ENCODE data around the gene ANK3. TPM values are rescaled to one million over a fixed set of nuclear protein-coding genes. Genes with fewer than 3 reads are reported as not detected.

The ANK3 gene
- total RNA-seq, 2 experiments from 2014 or later: 60.5 to 61.9 TPM

DNA sequence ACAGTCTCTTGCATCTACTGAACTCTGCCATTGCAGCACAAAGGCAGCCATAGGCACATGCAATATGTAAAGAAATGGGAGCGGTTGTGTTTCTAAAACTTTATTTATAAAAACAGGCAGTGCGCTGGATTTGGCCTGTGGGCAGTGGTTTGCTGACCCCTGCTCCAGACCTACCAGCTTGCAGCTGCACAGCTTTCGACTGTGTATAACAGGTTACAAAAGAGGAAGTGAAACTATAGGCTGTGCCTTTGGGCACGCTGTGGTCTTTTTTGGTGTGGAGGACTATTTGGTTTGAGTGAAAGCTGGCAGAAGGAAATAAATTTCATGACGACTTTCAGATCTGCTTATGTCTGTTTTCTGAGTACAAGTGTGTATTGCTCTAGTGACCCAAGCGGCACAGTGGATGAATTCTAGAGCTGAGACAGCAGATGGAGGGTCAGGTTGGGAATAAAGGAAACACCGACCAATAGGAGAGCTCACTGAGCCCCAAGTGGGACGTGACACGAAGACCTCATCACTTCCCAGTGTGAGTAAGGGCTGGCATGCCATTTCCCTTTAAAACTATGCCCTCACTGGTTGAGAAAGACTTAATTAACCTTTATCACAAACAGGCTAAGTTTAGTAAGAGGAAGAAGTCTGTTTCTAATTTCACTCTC, 152.7 kb downstream of the ANK3 start:
- TF ChIP-seq, protein P1, sequence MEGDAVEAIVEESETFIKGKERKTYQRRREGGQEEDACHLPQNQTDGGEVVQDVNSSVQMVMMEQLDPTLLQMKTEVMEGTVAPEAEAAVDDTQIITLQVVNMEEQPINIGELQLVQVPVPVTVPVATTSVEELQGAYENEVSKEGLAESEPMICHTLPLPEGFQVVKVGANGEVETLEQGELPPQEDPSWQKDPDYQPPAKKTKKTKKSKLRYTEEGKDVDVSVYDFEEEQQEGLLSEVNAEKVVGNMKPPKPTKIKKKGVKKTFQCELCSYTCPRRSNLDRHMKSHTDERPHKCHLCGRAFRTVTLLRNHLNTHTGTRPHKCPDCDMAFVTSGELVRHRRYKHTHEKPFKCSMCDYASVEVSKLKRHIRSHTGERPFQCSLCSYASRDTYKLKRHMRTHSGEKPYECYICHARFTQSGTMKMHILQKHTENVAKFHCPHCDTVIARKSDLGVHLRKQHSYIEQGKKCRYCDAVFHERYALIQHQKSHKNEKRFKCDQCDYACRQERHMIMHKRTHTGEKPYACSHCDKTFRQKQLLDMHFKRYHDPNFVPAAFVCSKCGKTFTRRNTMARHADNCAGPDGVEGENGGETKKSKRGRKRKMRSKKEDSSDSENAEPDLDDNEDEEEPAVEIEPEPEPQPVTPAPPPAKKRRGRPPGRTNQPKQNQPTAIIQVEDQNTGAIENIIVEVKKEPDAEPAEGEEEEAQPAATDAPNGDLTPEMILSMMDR (IDR thresholded peaks at IDR 0.05): no peak
- peak overlapping the region; percentile 74 for H3K4me3 Mint-ChIP-seq
- peaks cover 8% of the 10 kb centered on the region for H3K4me1 ChIP-seq (ENCODE audit: insufficient read depth, low read length)
- intact Hi-C loops (cut with DNase I, micrococcal nuclease): no loop called here
- no peaks in the 10 kb centered on the region for H3K27me3 Mint-ChIP-seq
- no peaks in the 10 kb centered on the region for H3K9me3 Mint-ChIP-seq
- peaks cover 23% of the 10 kb centered on the region for H3K36me3 Mint-ChIP-seq (ENCODE audit: low read depth)
- H3K27ac Mint-ChIP-seq: peak overlapping the region; percentile 46
- POLR2A ChIA-PET: no interaction called here
- CTCF ChIA-PET: no interaction called here
- H3K36me3 ChIP-seq (ENCODE audit: insufficient read depth, low read length): no peaks in the 10 kb centered on the region
- DNase-seq (peak in 4 of 14 experiments; percentile 12 to 67 (median 50)), ATAC-seq (ENCODE audit: poor library complexity) (peak; percentile 67)
- peak overlapping the region; percentile 36 for H3K4me3 ChIP-seq (ENCODE audit: low read length)
- H3K9me3 ChIP-seq (ENCODE audit: control insufficient read depth in 1 of 2, insufficient read depth in 1 of 2, low read length in 2 of 2): no peaks in the 10 kb centered on the region
- H3K4me1 Mint-ChIP-seq (ENCODE audit: low read depth): peaks cover 32% of the 10 kb centered on the region
- no peaks in the 10 kb centered on the region for H3K27me3 ChIP-seq (ENCODE audit: control insufficient read depth in 1 of 2, insufficient read depth in 2 of 2, low read length in 2 of 2)
- H3K27ac ChIP-seq (ENCODE audit: low read depth in 1 of 2, low read length in 2 of 2): no peak overlapping the region

DNA sequence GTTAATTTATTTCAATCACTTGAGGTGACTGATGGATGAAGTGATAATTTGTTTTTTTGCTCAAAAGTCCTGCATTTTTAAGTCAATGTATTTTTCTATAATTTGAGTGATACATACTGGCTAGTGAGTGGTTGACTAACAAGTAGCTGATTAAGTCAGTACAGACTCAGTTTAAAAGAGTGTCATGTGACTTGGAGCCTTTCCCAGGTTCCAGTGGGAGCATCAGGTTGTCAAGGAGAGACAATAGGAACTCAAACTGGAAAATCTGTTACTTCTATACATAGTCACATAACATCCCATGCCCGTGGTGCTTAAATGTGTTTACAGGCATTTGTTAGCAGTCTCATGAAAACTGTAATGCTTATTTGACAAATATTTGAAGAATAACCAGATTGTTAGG, 154.7 kb downstream of the ANK3 start:
- no peak overlapping the region for H3K4me3 ChIP-seq (ENCODE audit: low read length)
- no peaks in the 10 kb centered on the region for H3K27me3 ChIP-seq (ENCODE audit: control insufficient read depth in 1 of 2, insufficient read depth in 2 of 2, low read length in 2 of 2)
- intact Hi-C loops (cut with DNase I, micrococcal nuclease): no loop called here
- H3K36me3 Mint-ChIP-seq (ENCODE audit: low read depth): peaks cover 38% of the 10 kb centered on the region
- no peak for ATAC-seq (ENCODE audit: poor library complexity)
- no peak overlapping the region for H3K27ac Mint-ChIP-seq
- TF ChIP-seq, protein P1 (IDR thresholded peaks at IDR 0.05): no peak
- H3K4me3 Mint-ChIP-seq: no peak overlapping the region
- CTCF ChIA-PET: no interaction called here
- H3K4me1 Mint-ChIP-seq (ENCODE audit: low read depth): peaks cover 32% of the 10 kb centered on the region
- no peak overlapping the region for H3K27ac ChIP-seq (ENCODE audit: low read depth in 1 of 2, low read length in 2 of 2)
- H3K36me3 ChIP-seq (ENCODE audit: insufficient read depth, low read length): no peaks in the 10 kb centered on the region
- no peak for DNase-seq
- no peaks in the 10 kb centered on the region for H3K9me3 Mint-ChIP-seq
- H3K9me3 ChIP-seq (ENCODE audit: control insufficient read depth in 1 of 2, insufficient read depth in 1 of 2, low read length in 2 of 2): no peaks in the 10 kb centered on the region
- peaks cover 8% of the 10 kb centered on the region for H3K4me1 ChIP-seq (ENCODE audit: insufficient read depth, low read length)
- H3K27me3 Mint-ChIP-seq: no peaks in the 10 kb centered on the region
- POLR2A ChIA-PET: no interaction called here

DNA sequence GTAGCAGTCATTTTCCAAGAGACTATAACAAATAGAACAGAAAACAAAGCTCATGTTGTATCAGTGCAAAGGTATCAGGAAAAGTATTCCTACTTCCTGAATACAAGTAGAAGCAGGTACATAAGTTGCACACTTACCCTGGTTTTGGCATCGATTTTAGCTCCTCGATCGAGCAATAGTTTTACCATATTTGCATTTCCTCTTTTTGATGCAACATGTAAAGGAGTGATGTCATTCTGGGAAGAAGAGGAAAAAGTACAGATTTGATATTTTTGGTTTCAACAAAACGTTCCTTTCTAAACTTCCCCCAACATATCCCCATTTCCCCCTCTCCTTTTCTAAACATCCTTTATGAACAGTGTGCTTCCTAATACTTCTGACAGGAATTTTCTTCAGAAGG, 155.1 kb downstream of the ANK3 start:
- Mint-ChIP-seq H3K36me3 (ENCODE audit: low read depth) (peaks cover 42% of the 10 kb centered on the region), H3K4me1 (ENCODE audit: low read depth) (peaks cover 30% of the 10 kb centered on the region), H3K27me3 (no peaks in the 10 kb centered on the region), H3K4me3 (no peak overlapping the region), H3K9me3 (no peaks in the 10 kb centered on the region), H3K27ac (no peak overlapping the region)
- no peak overlapping the region for H3K4me3 ChIP-seq (ENCODE audit: low read length)
- ChIA-PET CTCF (no interaction called here), POLR2A (no interaction called here)
- ATAC-seq (ENCODE audit: poor library complexity): no peak
- no peak overlapping the region for H3K27ac ChIP-seq (ENCODE audit: low read depth in 1 of 2, low read length in 2 of 2)
- TF ChIP-seq, protein P1 (IDR thresholded peaks at IDR 0.05): no peak
- no peaks in the 10 kb centered on the region for H3K36me3 ChIP-seq (ENCODE audit: insufficient read depth, low read length)
- no peak for DNase-seq
- no peaks in the 10 kb centered on the region for H3K27me3 ChIP-seq (ENCODE audit: control insufficient read depth in 1 of 2, insufficient read depth in 2 of 2, low read length in 2 of 2)
- intact Hi-C loops (cut with DNase I, micrococcal nuclease): no loop called here
- H3K9me3 ChIP-seq (ENCODE audit: control insufficient read depth in 1 of 2, insufficient read depth in 1 of 2, low read length in 2 of 2): no peaks in the 10 kb centered on the region
- peaks cover 8% of the 10 kb centered on the region for H3K4me1 ChIP-seq (ENCODE audit: insufficient read depth, low read length)
